ENCODE measurements around the gene LSM6. TPM values are rescaled to one million over a fixed set of nuclear protein-coding genes. Genes with fewer than 3 reads are reported as not detected.

Gene LSM6
- total and polyA plus RNA-seq, 2 donors = 43.1 to 53.1 TPM

DNA sequence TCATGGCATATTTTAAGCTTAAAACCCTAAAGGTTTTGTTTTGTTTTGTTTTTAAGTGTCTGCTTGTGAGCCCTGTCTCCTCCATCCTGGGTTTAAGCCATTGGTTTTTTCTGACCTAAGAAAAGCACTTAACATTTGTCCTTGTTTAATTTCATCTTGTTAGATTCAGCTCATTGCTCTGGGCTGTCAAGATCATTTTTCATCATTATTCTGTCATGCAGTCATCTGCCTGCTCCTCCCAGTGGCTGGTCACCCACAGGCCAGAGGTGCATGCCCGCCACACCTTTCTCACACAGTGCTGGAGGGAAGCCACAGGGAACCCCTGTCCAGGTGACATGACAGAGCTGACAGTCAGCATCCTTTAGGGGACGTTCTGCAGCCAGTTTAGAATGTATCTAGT is 27.1 kb downstream of the LSM6 start:
- Histone ChIP-seq H3K36me3 (ENCODE audit: insufficient read depth) (no peaks in the 10 kb centered on the region), H3K4me1 (ENCODE audit: insufficient read depth) (no peaks in the 10 kb centered on the region), H3K27ac (ENCODE audit: low read depth) (no peak overlapping the region), H3K4me3 (ENCODE audit: low read depth, low read length) (no peak overlapping the region)
- WGBS = 74% methylated on average over 2 of the region's 2 CpGs
- DNase-seq (ENCODE audit: extremely low spot score) = no peak

DNA sequence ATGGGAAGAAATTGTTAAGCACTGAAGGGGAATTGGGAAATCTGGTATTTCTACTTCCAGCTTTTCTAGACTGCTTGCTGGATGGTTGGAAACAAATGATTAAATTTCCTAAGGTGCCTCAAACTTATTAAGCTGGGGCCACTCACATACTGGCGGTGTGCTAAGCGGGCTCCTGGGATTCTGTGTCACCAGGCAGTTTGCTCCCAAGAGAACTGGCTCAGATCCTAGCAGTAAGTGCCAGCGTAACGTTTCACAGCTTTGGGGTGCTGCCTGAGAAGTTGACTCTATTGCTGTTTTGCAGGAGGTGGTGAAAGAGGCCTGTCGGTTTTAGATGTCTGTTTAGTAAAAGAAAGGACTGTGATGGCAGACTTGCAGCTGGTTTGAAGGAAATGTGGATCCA is 31.9 kb downstream of the LSM6 start:
- DNase-seq (ENCODE audit: extremely low spot score) = no peak
- Histone ChIP-seq H3K36me3 (ENCODE audit: insufficient read depth) (no peaks in the 10 kb centered on the region), H3K4me3 (ENCODE audit: low read depth, low read length) (no peak overlapping the region), H3K4me1 (ENCODE audit: insufficient read depth) (no peaks in the 10 kb centered on the region), H3K27ac (ENCODE audit: low read depth) (no peak overlapping the region)
- WGBS = 63% methylated on average over 5 of the region's 5 CpGs

DNA sequence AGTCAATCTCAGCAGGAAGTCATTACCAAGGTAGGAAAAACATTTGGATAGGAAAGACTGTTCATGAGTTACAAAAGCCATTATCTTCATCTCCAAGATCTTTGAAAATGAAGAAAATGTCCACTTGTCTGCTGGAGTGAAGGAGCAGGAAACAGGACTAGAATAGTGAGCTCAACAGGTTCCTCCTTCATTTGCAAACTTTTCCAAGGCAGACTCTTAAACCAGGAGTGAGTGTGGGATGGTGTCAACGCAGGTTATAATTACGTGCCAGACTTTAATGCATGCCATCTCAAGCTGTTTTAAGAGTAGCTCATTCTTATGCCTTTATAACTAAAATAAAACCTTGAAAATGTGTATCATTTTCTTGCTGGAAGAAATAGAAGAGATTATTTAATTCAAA is 35.4 kb downstream of the LSM6 start:
- Histone ChIP-seq H3K4me1 (ENCODE audit: insufficient read depth) (no peaks in the 10 kb centered on the region), H3K36me3 (ENCODE audit: insufficient read depth) (no peaks in the 10 kb centered on the region), H3K4me3 (ENCODE audit: low read depth, low read length) (no peak overlapping the region), H3K27ac (ENCODE audit: low read depth) (no peak overlapping the region)
- 74% methylated on average over 2 of the region's 2 CpGs for WGBS
- DNase-seq (ENCODE audit: extremely low spot score) = no peak

DNA sequence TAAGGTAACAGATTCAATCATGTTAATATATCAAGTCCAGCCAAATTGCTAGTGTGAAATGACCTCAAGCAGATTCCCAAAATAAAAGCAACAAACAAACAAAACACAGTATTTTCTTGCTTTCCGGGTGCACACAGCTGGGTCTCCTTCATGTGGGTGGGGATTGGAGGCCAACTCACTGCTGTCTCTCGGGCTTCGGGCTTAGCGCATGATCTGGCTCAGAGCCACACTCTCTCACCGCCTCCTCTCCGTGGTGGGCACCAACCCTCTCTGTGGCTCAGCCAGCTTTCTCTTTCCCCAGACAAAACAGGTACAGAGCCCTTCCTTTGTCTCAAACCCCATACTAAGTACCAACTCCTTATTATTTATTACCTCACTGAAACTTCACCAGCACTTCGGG is 35.9 kb downstream of the LSM6 start:
- no peak overlapping the region for H3K27ac ChIP-seq (ENCODE audit: low read depth)
- no peaks in the 10 kb centered on the region for H3K4me1 ChIP-seq (ENCODE audit: insufficient read depth)
- H3K4me3 ChIP-seq (ENCODE audit: low read depth, low read length) = no peak overlapping the region
- no peak for DNase-seq (ENCODE audit: extremely low spot score)
- WGBS = 57% methylated on average over 7 of the region's 7 CpGs
- no peaks in the 10 kb centered on the region for H3K36me3 ChIP-seq (ENCODE audit: insufficient read depth)

DNA sequence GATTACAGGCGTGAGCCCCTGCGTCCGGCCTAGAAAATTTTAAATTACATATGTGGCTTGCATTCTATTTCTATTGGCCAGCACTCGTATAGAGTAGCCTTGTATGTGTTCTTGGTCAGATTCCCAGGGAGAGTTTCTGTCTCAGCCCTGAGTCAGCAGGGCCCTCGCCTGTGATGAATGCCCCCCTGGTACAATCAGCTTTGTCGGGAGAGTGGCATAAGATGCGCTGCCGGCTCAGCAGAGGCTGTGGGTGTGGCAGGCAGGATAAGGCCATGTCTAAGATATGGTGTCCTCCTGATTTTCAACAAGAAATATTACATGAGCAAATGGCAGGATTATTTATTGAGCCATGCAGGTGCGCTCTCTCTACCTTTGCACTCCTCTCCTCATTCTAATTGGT is 37.3 kb downstream of the LSM6 start:
- Histone ChIP-seq H3K27ac (ENCODE audit: low read depth) (no peak overlapping the region), H3K4me1 (ENCODE audit: insufficient read depth) (no peaks in the 10 kb centered on the region), H3K4me3 (ENCODE audit: low read depth, low read length) (no peak overlapping the region), H3K36me3 (ENCODE audit: insufficient read depth) (no peaks in the 10 kb centered on the region)
- WGBS = 88% methylated on average over 9 of the region's 9 CpGs
- DNase-seq (ENCODE audit: extremely low spot score) = no peak

DNA sequence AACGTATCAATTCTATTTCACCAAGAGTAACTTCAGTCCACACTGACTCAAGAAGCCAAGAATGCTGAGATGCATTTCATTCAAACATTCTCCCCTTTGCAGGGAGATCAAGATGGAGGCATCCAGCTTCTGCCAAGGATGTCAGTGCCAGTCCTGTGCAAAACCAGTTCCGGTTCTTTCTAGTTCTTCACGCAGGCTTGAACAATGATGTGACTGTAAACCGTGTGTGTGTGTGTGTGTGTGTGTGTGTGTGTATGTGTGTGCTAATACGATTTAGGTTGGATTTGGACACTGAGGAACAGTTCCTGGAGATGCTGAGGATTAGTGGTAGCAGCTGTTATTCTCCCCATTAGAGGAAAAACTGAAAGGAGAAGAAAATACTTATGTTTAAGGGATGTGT is 38.7 kb downstream of the LSM6 start, which contains the start of gene REELD1:
REELD1 (plus strand) TSS at position 301 of the 400 bp plus-strand sequence. CDS start 2,415 bp downstream, outside the sequence.
- H3K4me3 ChIP-seq (ENCODE audit: low read depth, low read length) = no peak within 1 kb of the TSS
- DNase-seq (ENCODE audit: extremely low spot score) = no peak
- no peaks in the 10 kb centered on the region for H3K36me3 ChIP-seq (ENCODE audit: insufficient read depth)
- 83% methylated on average over 5 of the region's 5 CpGs for WGBS
- H3K4me1 ChIP-seq (ENCODE audit: insufficient read depth) = no peaks in the 10 kb centered on the region
- H3K27ac ChIP-seq (ENCODE audit: low read depth) = no peak within 1 kb of the TSS

DNA sequence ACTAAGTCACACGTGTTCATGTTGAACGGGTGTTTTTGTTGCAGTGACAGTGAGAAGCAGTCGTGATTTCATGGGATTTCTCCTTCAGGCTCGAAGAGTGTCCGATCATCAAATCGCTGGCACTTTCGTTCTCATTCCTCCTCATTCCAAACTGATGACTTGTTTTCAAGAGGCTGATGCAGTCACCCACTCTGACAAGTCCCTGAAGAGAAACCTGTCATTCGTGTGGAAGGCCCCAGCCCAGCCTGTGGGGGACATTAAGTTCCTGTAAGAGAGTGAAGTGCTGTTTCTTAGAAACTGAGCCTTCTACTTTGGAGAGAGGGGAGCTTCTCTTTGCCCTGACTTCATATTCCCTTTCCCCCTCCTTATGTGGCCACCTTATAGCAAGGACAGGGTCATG is 46.8 kb downstream of the LSM6 start:
- 84% methylated on average over 8 of the region's 8 CpGs for WGBS
- H3K4me1 ChIP-seq (ENCODE audit: insufficient read depth) = no peaks in the 10 kb centered on the region
- H3K36me3 ChIP-seq (ENCODE audit: insufficient read depth) = no peaks in the 10 kb centered on the region
- no peak for DNase-seq (ENCODE audit: extremely low spot score)
- no peak overlapping the region for H3K4me3 ChIP-seq (ENCODE audit: low read depth, low read length)
- no peak overlapping the region for H3K27ac ChIP-seq (ENCODE audit: low read depth)

DNA sequence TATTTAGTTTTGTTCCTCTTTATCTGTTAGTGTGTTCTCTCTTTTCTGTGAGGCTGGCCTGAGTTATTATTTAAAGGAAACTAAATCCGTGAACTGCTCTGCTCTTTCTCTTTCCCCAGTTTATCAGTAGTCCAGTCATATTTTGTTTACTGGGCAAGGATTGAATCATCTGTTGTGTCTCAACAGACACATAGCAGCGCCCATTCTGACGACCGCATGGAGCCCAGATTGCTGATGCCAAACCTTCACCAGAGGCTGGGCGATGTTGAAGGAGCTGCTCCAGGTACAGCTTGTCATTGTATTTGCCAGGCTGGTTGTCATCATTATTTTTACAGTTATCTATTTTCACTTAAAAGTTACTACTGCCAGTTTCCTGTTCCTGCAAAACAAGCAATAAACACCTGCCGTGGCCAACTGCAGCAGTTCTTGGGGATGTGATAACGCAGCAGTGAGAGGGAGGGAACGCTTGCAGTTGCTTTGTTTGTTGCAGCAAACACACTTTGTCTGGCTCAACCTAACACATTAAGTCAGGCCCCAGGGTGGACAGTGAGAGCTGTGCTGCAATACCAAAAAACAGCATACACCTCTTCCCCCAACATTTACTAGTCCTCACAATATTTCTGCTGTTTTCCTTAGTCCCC is 48.9 kb downstream of the LSM6 start:
- H3K4me1 ChIP-seq (ENCODE audit: insufficient read depth) = no peaks in the 10 kb centered on the region
- no peaks in the 10 kb centered on the region for H3K36me3 ChIP-seq (ENCODE audit: insufficient read depth)
- H3K27ac ChIP-seq (ENCODE audit: low read depth) = no peak overlapping the region
- H3K4me3 ChIP-seq (ENCODE audit: low read depth, low read length) = no peak overlapping the region
- WGBS = 16% methylated on average over 8 of the region's 8 CpGs
- DNase-seq (ENCODE audit: extremely low spot score) = no peak

DNA sequence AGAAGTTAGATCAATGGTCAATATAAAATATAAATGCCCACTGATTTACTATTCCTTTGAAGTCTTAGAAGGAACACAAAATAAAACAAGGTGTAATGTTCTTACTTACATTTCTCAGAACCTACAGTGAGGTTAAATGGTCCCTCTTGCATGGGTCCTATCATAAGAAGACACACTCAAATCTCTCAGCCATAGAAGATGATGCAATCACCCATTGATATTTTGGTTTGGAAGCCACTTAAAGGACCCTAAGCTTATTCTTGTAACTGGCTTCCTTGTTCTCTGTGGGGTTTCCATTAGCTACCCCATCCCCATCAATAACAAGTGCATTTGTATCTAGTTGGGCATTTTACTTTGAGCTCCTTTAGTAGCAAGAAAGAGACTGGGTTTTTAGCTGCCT is 53.9 kb downstream of the LSM6 start:
- DNase-seq (ENCODE audit: extremely low spot score) = no peak
- Histone ChIP-seq H3K4me1 (ENCODE audit: insufficient read depth) (no peaks in the 10 kb centered on the region), H3K27ac (ENCODE audit: low read depth) (no peak overlapping the region), H3K36me3 (ENCODE audit: insufficient read depth) (no peaks in the 10 kb centered on the region), H3K4me3 (ENCODE audit: low read depth, low read length) (no peak overlapping the region)

DNA sequence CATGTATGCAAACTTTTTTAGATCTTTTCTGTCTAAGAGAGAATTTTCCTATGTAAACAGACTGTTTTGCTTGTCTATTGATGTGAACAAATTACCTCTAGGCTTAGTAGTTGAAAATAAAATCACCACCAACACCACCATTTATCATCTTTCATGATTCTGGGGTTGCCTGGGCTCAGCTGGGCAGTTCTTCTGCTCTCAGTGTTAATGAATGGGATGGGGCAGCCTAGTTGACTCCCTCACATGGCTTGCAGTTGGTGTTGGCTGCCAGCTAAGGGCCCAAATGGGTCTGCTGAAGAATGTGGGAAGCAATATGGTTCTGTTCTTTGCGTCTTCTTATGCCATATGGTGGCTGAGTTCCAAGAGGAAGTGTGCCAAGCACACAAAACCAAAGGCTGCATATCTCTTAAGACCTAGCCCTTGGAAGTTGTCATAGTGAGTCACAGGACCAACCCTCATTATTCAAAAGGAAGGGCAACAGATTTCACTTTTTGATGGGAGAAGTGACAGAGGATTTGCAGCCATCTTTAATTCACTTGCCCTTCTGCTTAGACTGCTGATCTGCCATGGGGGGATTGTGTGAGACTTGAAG is 56.7 kb downstream of the LSM6 start:
- no peaks in the 10 kb centered on the region for H3K4me1 ChIP-seq (ENCODE audit: insufficient read depth)
- WGBS = 94% methylated on average over 1 of the region's 1 CpG
- no peak for DNase-seq (ENCODE audit: extremely low spot score)
- H3K4me3 ChIP-seq (ENCODE audit: low read depth, low read length) = no peak overlapping the region
- H3K27ac ChIP-seq (ENCODE audit: low read depth) = no peak overlapping the region
- no peaks in the 10 kb centered on the region for H3K36me3 ChIP-seq (ENCODE audit: insufficient read depth)

DNA sequence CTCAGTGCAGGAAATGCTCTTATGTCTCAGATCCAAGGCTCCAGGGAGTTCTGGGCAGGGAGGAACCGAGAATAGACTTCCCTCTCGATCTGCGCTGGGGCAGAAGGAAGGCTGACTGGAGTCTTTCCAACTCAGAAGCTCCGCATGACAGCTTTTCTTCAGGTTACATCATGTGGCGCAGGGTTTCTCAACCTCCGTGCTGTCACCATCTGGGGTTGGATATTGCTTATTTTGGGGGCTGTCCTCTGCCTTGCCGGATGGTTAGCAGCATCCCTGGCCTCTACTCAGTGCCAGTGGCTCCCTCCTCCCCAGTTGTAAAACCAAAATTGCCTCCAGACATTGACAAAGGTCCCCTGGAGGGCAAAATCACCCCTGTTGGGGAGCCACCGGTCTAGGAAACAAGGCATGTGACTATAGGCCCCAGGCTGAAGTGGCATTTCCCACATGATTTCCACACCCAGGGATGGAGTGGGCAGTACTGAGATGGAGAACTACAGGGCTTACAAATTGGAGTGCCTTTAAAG is 60.2 kb downstream of the LSM6 start:
- 82% methylated on average over 8 of the region's 8 CpGs for WGBS
- no peaks in the 10 kb centered on the region for H3K4me1 ChIP-seq (ENCODE audit: insufficient read depth)
- H3K27ac ChIP-seq (ENCODE audit: low read depth) = peak overlapping the region; percentile 32
- no peak for DNase-seq (ENCODE audit: extremely low spot score)
- H3K36me3 ChIP-seq (ENCODE audit: insufficient read depth) = no peaks in the 10 kb centered on the region
- H3K4me3 ChIP-seq (ENCODE audit: low read depth, low read length) = no peak overlapping the region

DNA sequence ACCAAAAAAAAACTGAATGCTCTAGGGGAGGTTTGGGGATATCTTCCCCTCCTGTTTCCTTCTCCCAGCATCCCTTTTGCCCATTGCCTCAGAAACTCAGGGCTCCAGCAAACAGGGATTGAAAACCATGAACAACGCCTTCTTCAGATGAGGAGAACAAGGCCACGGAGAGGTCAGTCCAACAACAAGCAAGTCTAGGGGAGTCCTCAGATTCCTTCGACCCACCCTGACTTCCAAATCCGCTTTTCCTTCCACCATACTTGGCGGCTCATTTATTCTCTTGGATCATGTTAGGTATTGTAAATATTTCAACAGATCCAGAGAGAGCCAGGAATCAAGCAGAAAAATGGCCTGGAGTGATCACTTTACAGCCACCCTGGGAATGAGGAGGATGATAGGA is 60.7 kb downstream of the LSM6 start:
- WGBS = 42% methylated on average over 5 of the region's 5 CpGs
- Histone ChIP-seq H3K4me1 (ENCODE audit: insufficient read depth) (no peaks in the 10 kb centered on the region), H3K4me3 (ENCODE audit: low read depth, low read length) (no peak overlapping the region), H3K27ac (ENCODE audit: low read depth) (no peak overlapping the region), H3K36me3 (ENCODE audit: insufficient read depth) (no peaks in the 10 kb centered on the region)
- DNase-seq (ENCODE audit: extremely low spot score) = no peak

DNA sequence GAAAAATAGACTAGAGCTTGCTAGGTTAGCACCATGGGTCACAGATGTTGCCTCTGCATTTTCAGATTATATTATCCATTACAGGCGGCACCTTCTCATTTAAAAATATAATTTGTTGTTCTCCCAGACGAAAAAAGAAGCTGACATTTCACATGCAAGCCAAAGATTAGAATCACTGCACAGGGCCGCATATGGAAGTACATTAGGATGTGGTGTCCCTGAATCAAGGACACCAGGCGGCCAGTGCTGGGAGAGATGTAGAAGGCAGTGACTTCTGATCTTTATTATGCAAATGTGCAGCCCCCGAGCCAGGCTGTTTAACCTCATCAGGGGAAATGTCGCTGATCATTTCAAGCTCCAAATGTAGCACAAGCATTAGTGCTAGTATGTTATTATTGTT is 61.6 kb downstream of the LSM6 start:
- H3K36me3 ChIP-seq (ENCODE audit: insufficient read depth) = no peaks in the 10 kb centered on the region
- H3K4me1 ChIP-seq (ENCODE audit: insufficient read depth) = no peaks in the 10 kb centered on the region
- 90% methylated on average over 6 of the region's 6 CpGs for WGBS
- no peak overlapping the region for H3K4me3 ChIP-seq (ENCODE audit: low read depth, low read length)
- H3K27ac ChIP-seq (ENCODE audit: low read depth) = no peak overlapping the region
- DNase-seq (ENCODE audit: extremely low spot score) = no peak

DNA sequence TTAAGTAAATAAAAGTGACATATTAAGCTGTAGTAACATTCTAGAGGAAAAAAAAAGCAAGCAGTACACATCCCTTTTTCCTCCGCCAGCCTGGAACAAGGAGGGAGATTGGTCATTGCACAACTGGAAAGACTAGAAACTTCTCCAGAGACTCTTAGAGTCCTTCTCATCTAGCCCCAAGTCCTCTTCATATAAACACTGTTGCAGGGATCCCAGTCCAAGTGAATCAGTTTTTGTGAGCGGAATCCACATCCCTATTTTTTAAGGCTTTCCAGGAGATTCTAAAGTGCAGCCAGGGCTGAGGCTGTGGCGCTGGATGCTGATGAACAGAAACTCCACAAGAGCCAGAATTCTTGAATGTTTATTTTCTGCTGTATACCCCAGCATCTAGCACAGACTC is 62.6 kb downstream of the LSM6 start:
- no peak for DNase-seq (ENCODE audit: extremely low spot score)
- Histone ChIP-seq H3K27ac (ENCODE audit: low read depth) (no peak overlapping the region), H3K4me3 (ENCODE audit: low read depth, low read length) (no peak overlapping the region), H3K4me1 (ENCODE audit: insufficient read depth) (no peaks in the 10 kb centered on the region), H3K36me3 (ENCODE audit: insufficient read depth) (no peaks in the 10 kb centered on the region)
- WGBS = 81% methylated on average over 3 of the region's 3 CpGs

Data from urinary bladder (tissue), 4 donors.